ENCODE data around the gene KIF26B. TPM values are rescaled to one million over a fixed set of nuclear protein-coding genes. Genes with fewer than 3 reads are reported as not detected.

KIF26B gene
- total RNA-seq, 2 experiments from 2014 or later: not detected

DNA sequence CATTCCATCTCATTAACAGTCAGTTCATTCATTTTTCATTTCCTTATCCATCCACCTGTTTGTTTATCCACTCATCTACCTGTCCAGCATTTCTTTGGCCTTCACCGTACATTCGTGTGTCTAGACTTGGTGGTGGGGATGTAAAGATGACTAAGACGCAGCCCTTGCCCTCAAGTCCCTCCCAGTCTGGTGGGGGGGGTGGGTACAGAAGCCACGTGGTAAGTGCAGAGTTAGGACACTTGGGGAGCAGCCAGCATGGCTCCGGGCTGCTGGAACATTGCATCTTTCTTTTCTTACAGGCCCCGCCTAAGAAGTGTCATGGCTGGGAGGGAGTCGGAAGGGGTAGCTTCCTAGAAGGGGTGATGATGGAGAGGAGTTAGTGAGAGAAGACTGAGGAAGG, 17.2 kb downstream of the KIF26B start:
- intact Hi-C loops (cut with micrococcal nuclease; ENCODE audit: unreplicated experiment): no loop called here
- Histone ChIP-seq H4K20me1 (ENCODE audit: insufficient read depth, low read length) (no peaks in the 10 kb centered on the region), H3K9me2 (ENCODE audit: insufficient read depth, low read length) (no peaks in the 10 kb centered on the region), H3K4me1 (ENCODE audit: insufficient read depth, low read length, poor library complexity, severe bottlenecking) (no peaks in the 10 kb centered on the region), H3K4me3 (ENCODE audit: low read depth, low read length, poor library complexity, severe bottlenecking) (no peak overlapping the region), H3K79me2 (ENCODE audit: insufficient read depth, low read depth, low read length) (no peaks in the 10 kb centered on the region), H3K4me2 (ENCODE audit: low read length) (no peak overlapping the region), H2AFZ (ENCODE audit: low read length) (no peak overlapping the region), H3K9me3 (ENCODE audit: low read length) (no peaks in the 10 kb centered on the region), H3K36me3 (ENCODE audit: insufficient read depth, low read length) (no peaks in the 10 kb centered on the region), H3K27ac (ENCODE audit: low read depth, low read length, poor library complexity, severe bottlenecking) (no peak overlapping the region)
- TF ChIP-seq EZH2phosphoT487 (IDR thresholded peaks at IDR 0.05; ENCODE audit: borderline replicate concordance, low read depth, low read length): no peak
- POLR2A ChIA-PET: no interaction called here
- DNase-seq (ENCODE audit: low spot score): no peak
- BruUV-seq (replicated peaks): no TSS peak
- CTCF ChIA-PET (ENCODE audit: unreplicated experiment): no interaction called here

DNA sequence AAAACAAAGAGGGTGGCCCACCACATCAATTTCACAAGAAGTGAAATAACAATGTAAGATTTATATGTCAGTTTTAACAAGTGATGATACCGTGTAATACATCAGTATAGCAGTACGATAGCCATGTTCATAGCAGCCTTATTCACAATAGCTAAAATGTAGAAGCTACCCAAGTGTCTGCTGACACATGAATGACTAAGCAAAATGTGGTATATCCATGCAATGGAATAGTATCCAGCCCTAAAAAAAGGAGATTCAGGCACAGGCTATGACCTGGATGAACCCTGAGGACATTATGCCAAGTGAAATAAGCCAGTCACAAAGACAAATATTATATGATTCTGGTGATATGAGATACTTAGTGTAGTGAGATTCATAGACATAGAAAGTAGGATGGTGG, 18.0 kb downstream of the KIF26B start:
- BruUV-seq (replicated peaks): no TSS peak

DNA sequence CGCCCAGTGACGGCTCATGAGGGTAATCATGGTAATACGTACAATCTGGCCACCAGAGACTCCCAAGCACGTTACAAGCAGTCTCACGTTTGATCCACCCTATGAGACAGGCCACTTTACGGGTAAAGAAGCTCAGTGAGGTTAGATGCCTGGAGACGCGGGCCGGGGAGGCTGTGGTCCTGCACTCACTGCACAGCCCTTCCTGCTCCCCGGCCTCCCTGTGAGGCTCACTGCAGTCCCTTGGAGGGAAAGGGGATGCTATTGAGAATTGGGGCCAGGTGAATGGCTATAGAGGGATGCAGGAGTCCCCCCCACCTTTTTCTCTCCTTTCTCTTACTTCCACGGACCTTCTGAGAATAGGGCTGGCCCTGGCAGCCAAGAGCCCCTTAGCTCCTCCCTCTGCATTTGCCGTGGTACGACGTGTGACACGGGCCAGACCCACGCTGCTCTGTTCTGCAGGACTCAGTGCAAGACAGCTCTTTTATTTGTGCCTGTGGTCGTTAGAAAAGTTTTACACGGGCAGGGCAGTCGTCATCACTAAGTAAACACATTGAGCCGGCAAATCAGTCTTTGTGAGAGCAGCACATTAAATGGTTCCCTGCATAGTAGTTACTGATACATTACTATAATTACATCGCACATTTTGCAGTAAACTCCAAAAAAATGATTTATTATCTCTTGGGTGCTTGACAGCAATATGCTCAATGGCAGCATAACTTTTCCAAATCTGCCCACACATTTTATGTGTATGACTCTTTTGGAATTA, 18.8 kb downstream of the KIF26B start:
- Histone ChIP-seq H2AFZ (ENCODE audit: low read length) (no peak overlapping the region), H3K9me3 (ENCODE audit: low read length) (no peaks in the 10 kb centered on the region), H3K4me2 (ENCODE audit: low read length) (no peak overlapping the region), H3K36me3 (ENCODE audit: insufficient read depth, low read length) (no peaks in the 10 kb centered on the region), H3K79me2 (ENCODE audit: insufficient read depth, low read depth, low read length) (no peaks in the 10 kb centered on the region), H3K4me1 (ENCODE audit: insufficient read depth, low read length, poor library complexity, severe bottlenecking) (no peaks in the 10 kb centered on the region), H3K27ac (ENCODE audit: low read depth, low read length, poor library complexity, severe bottlenecking) (no peak overlapping the region), H4K20me1 (ENCODE audit: insufficient read depth, low read length) (no peaks in the 10 kb centered on the region), H3K9me2 (ENCODE audit: insufficient read depth, low read length) (no peaks in the 10 kb centered on the region), H3K4me3 (ENCODE audit: low read depth, low read length, poor library complexity, severe bottlenecking) (no peak overlapping the region)
- no peak for DNase-seq (ENCODE audit: low spot score)
- no TSS peak for BruUV-seq (replicated peaks)
- ChIA-PET CTCF (ENCODE audit: unreplicated experiment) (no interaction called here), POLR2A (no interaction called here)
- intact Hi-C loops (cut with micrococcal nuclease; ENCODE audit: unreplicated experiment): no loop called here
- TF ChIP-seq, protein P1, sequence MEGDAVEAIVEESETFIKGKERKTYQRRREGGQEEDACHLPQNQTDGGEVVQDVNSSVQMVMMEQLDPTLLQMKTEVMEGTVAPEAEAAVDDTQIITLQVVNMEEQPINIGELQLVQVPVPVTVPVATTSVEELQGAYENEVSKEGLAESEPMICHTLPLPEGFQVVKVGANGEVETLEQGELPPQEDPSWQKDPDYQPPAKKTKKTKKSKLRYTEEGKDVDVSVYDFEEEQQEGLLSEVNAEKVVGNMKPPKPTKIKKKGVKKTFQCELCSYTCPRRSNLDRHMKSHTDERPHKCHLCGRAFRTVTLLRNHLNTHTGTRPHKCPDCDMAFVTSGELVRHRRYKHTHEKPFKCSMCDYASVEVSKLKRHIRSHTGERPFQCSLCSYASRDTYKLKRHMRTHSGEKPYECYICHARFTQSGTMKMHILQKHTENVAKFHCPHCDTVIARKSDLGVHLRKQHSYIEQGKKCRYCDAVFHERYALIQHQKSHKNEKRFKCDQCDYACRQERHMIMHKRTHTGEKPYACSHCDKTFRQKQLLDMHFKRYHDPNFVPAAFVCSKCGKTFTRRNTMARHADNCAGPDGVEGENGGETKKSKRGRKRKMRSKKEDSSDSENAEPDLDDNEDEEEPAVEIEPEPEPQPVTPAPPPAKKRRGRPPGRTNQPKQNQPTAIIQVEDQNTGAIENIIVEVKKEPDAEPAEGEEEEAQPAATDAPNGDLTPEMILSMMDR (conservative IDR thresholded peaks at IDR 0.05; ENCODE audit: low read length): no peak
- TF ChIP-seq EZH2phosphoT487 (IDR thresholded peaks at IDR 0.05; ENCODE audit: borderline replicate concordance, low read depth, low read length): no peak

More for the DNA sequence above, 18.0 kb downstream of the KIF26B start:
- ChIA-PET CTCF (ENCODE audit: unreplicated experiment) (no interaction called here), POLR2A (no interaction called here)
- Histone ChIP-seq H3K4me1 (ENCODE audit: insufficient read depth, low read length, poor library complexity, severe bottlenecking) (no peaks in the 10 kb centered on the region), H3K4me2 (ENCODE audit: low read length) (no peak overlapping the region), H3K36me3 (ENCODE audit: insufficient read depth, low read length) (no peaks in the 10 kb centered on the region), H3K9me2 (ENCODE audit: insufficient read depth, low read length) (no peaks in the 10 kb centered on the region), H2AFZ (ENCODE audit: low read length) (no peak overlapping the region), H3K9me3 (ENCODE audit: low read length) (no peaks in the 10 kb centered on the region), H3K27ac (ENCODE audit: low read depth, low read length, poor library complexity, severe bottlenecking) (no peak overlapping the region), H3K4me3 (ENCODE audit: low read depth, low read length, poor library complexity, severe bottlenecking) (no peak overlapping the region), H4K20me1 (ENCODE audit: insufficient read depth, low read length) (no peaks in the 10 kb centered on the region), H3K79me2 (ENCODE audit: insufficient read depth, low read depth, low read length) (no peaks in the 10 kb centered on the region)
- TF ChIP-seq, protein P1 (conservative IDR thresholded peaks at IDR 0.05; ENCODE audit: low read length): no peak
- no peak for TF ChIP-seq EZH2phosphoT487 (IDR thresholded peaks at IDR 0.05; ENCODE audit: borderline replicate concordance, low read depth, low read length)
- no peak for DNase-seq (ENCODE audit: low spot score)
- intact Hi-C loops (cut with micrococcal nuclease; ENCODE audit: unreplicated experiment): no loop called here

Measured in OCI-LY7 (cell line).